ENCODE data around the gene MGAT5. TPM values are rescaled to one million over a fixed set of nuclear protein-coding genes. Genes with fewer than 3 reads are reported as not detected.

Gene MGAT5
- total RNA-seq, 1 experiment from 2014 or later, result 34.0 TPM

- no peak overlapping the region for H3K9ac ChIP-seq (ENCODE audit: low read length)
- ChIA-PET POLR2A (no interaction called here), CTCF (interaction anchor here (1.0 to 1.8 kb wide), 3 partner anchors 321 to 527 kb away, joined by 3 to 11 read pairs (median 4); no protein-coding TSS in a partner anchor), RAD21 (ENCODE audit: low non-redundant PET in 1 of 2, low total read pairs in 2 of 2, uncharacterized antibody in 2 of 2, unreplicated experiment in 2 of 2) (no interaction called here)
- no TSS peak for BruUV-seq (replicated peaks)
- H3K9me2 ChIP-seq (ENCODE audit: insufficient read depth), result no peaks in the 10 kb centered on the region
- no peaks in the 10 kb centered on the region for H3K79me2 ChIP-seq (ENCODE audit: insufficient read depth, low read length)
- no peak for ATAC-seq
- no peaks in the 10 kb centered on the region for H3K27me3 ChIP-seq (ENCODE audit: insufficient read depth, low read length)
- TF ChIP-seq ATF3 (IDR thresholded peaks at IDR 0.05), result no peak
- no peak for TF ChIP-seq SRF (IDR thresholded peaks at IDR 0.05; ENCODE audit: low read depth)
- TF ChIP-seq ZBTB33 (IDR thresholded peaks at IDR 0.05; ENCODE audit: extremely low read depth, insufficient replicate concordance, low read length), result no peak
- TF ChIP-seq CBX3 (IDR thresholded peaks at IDR 0.05; ENCODE audit: low read depth), result no peak
- TF ChIP-seq JUND (IDR thresholded peaks at IDR 0.05), result no peak
- no peak for TF ChIP-seq CTCF (IDR thresholded peaks at IDR 0.05 in 2 of 3, conservative IDR thresholded peaks at IDR 0.05 in 1 of 3; ENCODE audit: borderline replicate concordance in 1 of 3, insufficient read depth in 1 of 3, low read depth in 2 of 3, low read length in 2 of 3)
- no peak for TF ChIP-seq CEBPB (IDR thresholded peaks at IDR 0.05; ENCODE audit: low read depth)
- TF ChIP-seq RAD21 (IDR thresholded peaks at IDR 0.05; ENCODE audit: low read depth), result no peak
- TF ChIP-seq ZFX (IDR thresholded peaks at IDR 0.05), result no peak
- TF ChIP-seq EZH2 (IDR thresholded peaks at IDR 0.05), result no peak
- no peak for TF ChIP-seq SIN3A (IDR thresholded peaks at IDR 0.05; ENCODE audit: low read depth)
- TF ChIP-seq POLR2A (IDR thresholded peaks at IDR 0.05; ENCODE audit: borderline replicate concordance, extremely low read depth, insufficient read depth, insufficient read length), result no peak
- no peak for TF ChIP-seq MAX (IDR thresholded peaks at IDR 0.05)
- no peak for TF ChIP-seq REST (IDR thresholded peaks at IDR 0.05; ENCODE audit: low read depth)
- no peak for TF ChIP-seq SP1 (IDR thresholded peaks at IDR 0.05; ENCODE audit: low read depth)
- TF ChIP-seq TCF7L2 (IDR thresholded peaks at IDR 0.05; ENCODE audit: borderline replicate concordance, extremely low read depth, insufficient read depth, insufficient read length), result no peak
- no peak for TF ChIP-seq ZNF274 (IDR thresholded peaks at IDR 0.05; ENCODE audit: low read depth, low read length)
- no peak for TF ChIP-seq ELF1 (IDR thresholded peaks at IDR 0.05; ENCODE audit: borderline replicate concordance, low read depth)
- no peak for TF ChIP-seq POLR2AphosphoS5 (IDR thresholded peaks at IDR 0.05; ENCODE audit: low read depth, low read length)
- TF ChIP-seq EZH2phosphoT487 (IDR thresholded peaks at IDR 0.05; ENCODE audit: borderline replicate concordance), result no peak
- H3K36me3 ChIP-seq (ENCODE audit: control insufficient read depth in 1 of 2, insufficient read depth in 2 of 2, low read length in 2 of 2), result no peaks in the 10 kb centered on the region
- no peaks in the 10 kb centered on the region for H3K4me1 ChIP-seq (ENCODE audit: control insufficient read depth in 1 of 2, insufficient read depth in 2 of 2, low read length in 2 of 2)
- no peak overlapping the region for H2AFZ ChIP-seq (ENCODE audit: low read depth, low read length, poor library complexity, severe bottlenecking)
- H4K20me1 ChIP-seq (ENCODE audit: insufficient read depth), result no peaks in the 10 kb centered on the region
- intact Hi-C loops (cut with micrococcal nuclease), result loop anchor here (10.0 kb wide), 1 partner anchor 313 kb away; no protein-coding TSS in a partner anchor
- no peak overlapping the region for H3K4me2 ChIP-seq (ENCODE audit: low read length)
- H3K9me3 ChIP-seq (ENCODE audit: control insufficient read depth in 1 of 2, insufficient read depth in 1 of 2, low read depth in 1 of 2, low read length in 2 of 2), result no peaks in the 10 kb centered on the region
- no peak for DNase-seq (ENCODE audit: low read depth, low spot score)
- H3K27ac ChIP-seq (ENCODE audit: low read depth, low read length), result no peak overlapping the region
- H3K4me3 ChIP-seq (replicated peaks in 1 of 2; ENCODE audit: low read depth in 1 of 2, low read length in 2 of 2), result no peak overlapping the region
These were observed 207.6 kb downstream of the MGAT5 start for GRCh38 chr2:134461511-134461910.

Measured in HCT116 (cell line).